ENCODE measurements around the gene PAPSS1.

PAPSS1 gene

DNA sequence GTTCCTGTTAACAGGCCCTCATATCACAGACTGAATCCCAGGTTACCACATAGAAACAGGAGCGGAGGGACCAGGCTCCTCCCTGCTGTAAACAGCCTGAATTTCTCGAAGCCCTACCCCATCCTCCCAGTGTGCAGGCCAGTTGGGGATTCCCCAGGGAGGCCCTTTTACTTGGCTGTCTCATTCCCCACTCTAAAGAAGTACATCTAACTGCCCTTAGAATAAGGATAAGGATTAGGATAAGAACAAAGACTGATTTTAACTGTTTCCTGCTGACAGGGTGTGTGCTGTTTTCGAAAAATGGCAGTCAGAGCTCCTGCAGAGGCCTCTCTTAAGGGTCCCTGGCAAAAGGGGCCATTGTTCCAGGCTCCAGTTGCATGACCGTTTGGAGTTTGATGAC, 133.7 kb downstream of the PAPSS1 start:
- H3K4me1 ChIP-seq (ENCODE audit: insufficient read depth, insufficient read length), result no peaks in the 10 kb centered on the region
- H3K27me3 ChIP-seq (ENCODE audit: insufficient read depth, insufficient read length), result no peaks in the 10 kb centered on the region
- H3K4me3 ChIP-seq (ENCODE audit: insufficient read length, low read depth), result no peak overlapping the region
- peaks cover 25% of the 10 kb centered on the region for H3K9me3 ChIP-seq (ENCODE audit: insufficient read depth, low read length)
- no peak overlapping the region for H3K9ac ChIP-seq (ENCODE audit: insufficient read length, low read depth)
- no peak for DNase-seq (ENCODE audit: low read depth, low spot score)
- TF ChIP-seq SUZ12 (IDR thresholded peaks at IDR 0.05; ENCODE audit: extremely low read depth, insufficient read depth, insufficient read length), result no peak
- no peak for TF ChIP-seq YY1 (IDR thresholded peaks at IDR 0.05; ENCODE audit: insufficient read depth, insufficient read length)
- no peak for TF ChIP-seq ZNF274 (IDR thresholded peaks at IDR 0.05; ENCODE audit: low read depth, low read length)
- H3K36me3 ChIP-seq (ENCODE audit: insufficient read depth, insufficient read length, low read length), result no peaks in the 10 kb centered on the region

DNA sequence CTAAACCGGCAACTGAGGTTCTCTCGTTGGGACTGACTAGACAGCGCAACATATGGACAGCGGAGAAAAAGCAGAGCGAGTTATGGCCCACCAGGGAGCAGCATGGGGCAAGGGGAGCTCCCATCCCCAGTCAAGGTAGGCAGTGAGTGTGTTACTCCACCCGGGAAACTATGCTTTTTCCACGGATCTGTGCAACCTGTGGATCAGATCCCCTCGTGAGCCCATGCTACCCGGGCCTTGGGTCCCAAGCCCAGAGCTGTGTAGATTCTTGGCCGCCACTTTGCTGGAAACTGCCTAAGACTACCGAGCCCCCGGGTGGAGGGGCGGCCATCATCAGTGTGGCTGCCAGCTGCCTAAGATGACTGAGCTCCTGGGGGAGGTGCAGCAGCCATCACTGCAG, 140.9 kb downstream of the PAPSS1 start:
- no peak for DNase-seq (ENCODE audit: low read depth, low spot score)
- H3K27me3 ChIP-seq (ENCODE audit: insufficient read depth, insufficient read length), result no peaks in the 10 kb centered on the region
- no peak overlapping the region for H3K4me3 ChIP-seq (ENCODE audit: insufficient read length, low read depth)
- H3K9me3 ChIP-seq (ENCODE audit: insufficient read depth, low read length), result no peaks in the 10 kb centered on the region
- TF ChIP-seq ZNF274 (IDR thresholded peaks at IDR 0.05; ENCODE audit: low read depth, low read length) (no peak), SUZ12 (IDR thresholded peaks at IDR 0.05; ENCODE audit: extremely low read depth, insufficient read depth, insufficient read length) (no peak), YY1 (IDR thresholded peaks at IDR 0.05; ENCODE audit: insufficient read depth, insufficient read length) (no peak)
- no peak overlapping the region for H3K9ac ChIP-seq (ENCODE audit: insufficient read length, low read depth)
- no peaks in the 10 kb centered on the region for H3K4me1 ChIP-seq (ENCODE audit: insufficient read depth, insufficient read length)
- H3K36me3 ChIP-seq (ENCODE audit: insufficient read depth, insufficient read length, low read length), result no peaks in the 10 kb centered on the region

DNA sequence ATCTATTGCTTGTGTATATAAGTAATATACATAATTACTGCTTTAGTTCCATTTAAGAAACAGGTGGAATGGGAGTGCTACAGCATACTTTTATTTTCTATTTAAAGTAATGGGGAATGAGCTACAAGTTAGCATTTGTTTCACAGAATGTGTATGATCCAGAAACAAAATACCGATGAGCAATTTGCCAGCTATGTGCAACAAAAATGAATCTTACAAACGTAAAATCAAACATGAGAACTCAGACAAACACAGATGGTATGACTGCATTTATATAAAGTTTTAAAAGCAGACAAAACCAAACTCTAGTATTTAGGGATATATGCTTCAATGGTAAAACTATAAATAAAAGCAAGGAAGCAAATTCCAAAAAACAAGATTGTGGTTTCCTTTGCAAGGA, 141.7 kb downstream of the PAPSS1 start:
- Histone ChIP-seq H3K4me1 (ENCODE audit: insufficient read depth, insufficient read length) (no peaks in the 10 kb centered on the region), H3K9me3 (ENCODE audit: insufficient read depth, low read length) (no peaks in the 10 kb centered on the region), H3K4me3 (ENCODE audit: insufficient read length, low read depth) (no peak overlapping the region), H3K36me3 (ENCODE audit: insufficient read depth, insufficient read length, low read length) (no peaks in the 10 kb centered on the region), H3K27me3 (ENCODE audit: insufficient read depth, insufficient read length) (no peaks in the 10 kb centered on the region), H3K9ac (ENCODE audit: insufficient read length, low read depth) (no peak overlapping the region)
- no peak for DNase-seq (ENCODE audit: low read depth, low spot score)
- TF ChIP-seq SUZ12 (IDR thresholded peaks at IDR 0.05; ENCODE audit: extremely low read depth, insufficient read depth, insufficient read length), result no peak
- no peak for TF ChIP-seq ZNF274 (IDR thresholded peaks at IDR 0.05; ENCODE audit: low read depth, low read length)
- TF ChIP-seq YY1 (IDR thresholded peaks at IDR 0.05; ENCODE audit: insufficient read depth, insufficient read length), result no peak

DNA sequence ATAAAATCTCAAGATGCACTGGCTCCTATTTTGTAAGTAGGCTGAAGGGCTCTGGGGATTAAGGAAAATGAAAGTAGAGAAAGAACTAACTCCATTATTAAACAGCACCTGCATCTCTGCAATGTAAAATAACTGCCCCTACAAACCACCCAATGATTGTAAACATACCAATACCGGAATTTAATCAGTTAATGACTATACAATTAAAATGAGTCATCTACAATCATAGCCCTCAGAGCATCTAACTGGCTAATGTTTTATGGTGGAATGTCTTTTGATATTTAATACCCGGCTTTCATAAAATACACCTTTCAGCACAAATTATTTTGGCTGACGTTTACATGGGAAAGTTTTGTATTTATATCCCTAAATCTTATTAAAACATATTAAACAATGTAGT, 142.3 kb downstream of the PAPSS1 start:
- Histone ChIP-seq H3K36me3 (ENCODE audit: insufficient read depth, insufficient read length, low read length) (no peaks in the 10 kb centered on the region), H3K27me3 (ENCODE audit: insufficient read depth, insufficient read length) (no peaks in the 10 kb centered on the region), H3K9ac (ENCODE audit: insufficient read length, low read depth) (no peak overlapping the region), H3K4me3 (ENCODE audit: insufficient read length, low read depth) (no peak overlapping the region), H3K9me3 (ENCODE audit: insufficient read depth, low read length) (no peaks in the 10 kb centered on the region), H3K4me1 (ENCODE audit: insufficient read depth, insufficient read length) (no peaks in the 10 kb centered on the region)
- no peak for DNase-seq (ENCODE audit: low read depth, low spot score)
- TF ChIP-seq ZNF274 (IDR thresholded peaks at IDR 0.05; ENCODE audit: low read depth, low read length), result no peak

DNA sequence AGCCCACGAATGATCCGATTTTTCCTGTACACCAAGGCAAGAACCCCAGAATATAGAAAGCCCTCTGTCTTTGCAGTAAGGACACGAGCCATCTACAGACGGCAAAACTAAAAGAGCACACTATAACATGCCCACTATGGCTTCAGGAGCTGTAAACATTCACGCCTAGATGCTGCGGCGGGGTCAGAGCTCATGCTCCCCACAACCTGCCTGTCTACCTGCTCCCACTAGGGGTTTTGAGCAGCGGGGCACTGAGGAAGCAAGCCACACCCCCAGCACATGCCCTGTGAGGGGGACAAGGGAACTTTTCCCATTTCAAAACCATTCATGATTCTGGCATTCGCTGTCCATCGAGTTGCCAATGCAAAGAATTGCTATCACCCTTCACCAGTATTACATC, 144.8 kb downstream of the PAPSS1 start:
- no peak for TF ChIP-seq SUZ12 (IDR thresholded peaks at IDR 0.05; ENCODE audit: extremely low read depth, insufficient read depth, insufficient read length)
- no peak for TF ChIP-seq ZNF274 (IDR thresholded peaks at IDR 0.05; ENCODE audit: low read depth, low read length)
- no peak for TF ChIP-seq YY1 (IDR thresholded peaks at IDR 0.05; ENCODE audit: insufficient read depth, insufficient read length)
- no peak for DNase-seq (ENCODE audit: low read depth, low spot score)
- H3K9me3 ChIP-seq (ENCODE audit: insufficient read depth, low read length), result no peaks in the 10 kb centered on the region

DNA sequence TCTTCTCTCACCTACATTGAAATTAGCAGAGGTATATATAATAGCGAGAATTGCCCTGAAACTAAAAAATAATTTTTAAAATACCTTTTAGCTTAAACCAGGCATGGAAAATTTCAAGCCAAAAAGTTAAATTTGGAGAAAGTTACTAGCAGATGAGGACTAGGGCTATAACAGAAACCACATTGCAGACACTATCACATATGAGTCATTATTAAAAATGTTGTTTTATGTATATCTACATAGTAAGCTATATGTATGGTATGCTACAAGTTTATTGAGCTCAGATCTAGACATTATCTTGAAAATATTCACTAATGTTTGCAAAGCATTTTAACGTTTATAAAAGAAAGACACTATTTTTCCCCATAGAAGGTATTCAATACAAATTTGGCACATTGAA, 147.8 kb downstream of the PAPSS1 start:
- TF ChIP-seq ZNF274 (IDR thresholded peaks at IDR 0.05; ENCODE audit: low read depth, low read length) (no peak), SUZ12 (IDR thresholded peaks at IDR 0.05; ENCODE audit: extremely low read depth, insufficient read depth, insufficient read length) (no peak), YY1 (IDR thresholded peaks at IDR 0.05; ENCODE audit: insufficient read depth, insufficient read length) (no peak)
- Histone ChIP-seq H3K36me3 (ENCODE audit: insufficient read depth, insufficient read length, low read length) (no peaks in the 10 kb centered on the region), H3K9ac (ENCODE audit: insufficient read length, low read depth) (no peak overlapping the region), H3K4me1 (ENCODE audit: insufficient read depth, insufficient read length) (no peaks in the 10 kb centered on the region), H3K27me3 (ENCODE audit: insufficient read depth, insufficient read length) (no peaks in the 10 kb centered on the region), H3K9me3 (ENCODE audit: insufficient read depth, low read length) (no peaks in the 10 kb centered on the region), H3K4me3 (ENCODE audit: insufficient read length, low read depth) (no peak overlapping the region)
- no peak for DNase-seq (ENCODE audit: low read depth, low spot score)

More for the DNA sequence above, 144.8 kb downstream of the PAPSS1 start:
- no peaks in the 10 kb centered on the region for H3K36me3 ChIP-seq (ENCODE audit: insufficient read depth, insufficient read length, low read length)
- H3K4me1 ChIP-seq (ENCODE audit: insufficient read depth, insufficient read length), result no peaks in the 10 kb centered on the region
- H3K4me3 ChIP-seq (ENCODE audit: insufficient read length, low read depth), result no peak overlapping the region
- H3K9ac ChIP-seq (ENCODE audit: insufficient read length, low read depth), result no peak overlapping the region
- H3K27me3 ChIP-seq (ENCODE audit: insufficient read depth, insufficient read length), result no peaks in the 10 kb centered on the region

DNA sequence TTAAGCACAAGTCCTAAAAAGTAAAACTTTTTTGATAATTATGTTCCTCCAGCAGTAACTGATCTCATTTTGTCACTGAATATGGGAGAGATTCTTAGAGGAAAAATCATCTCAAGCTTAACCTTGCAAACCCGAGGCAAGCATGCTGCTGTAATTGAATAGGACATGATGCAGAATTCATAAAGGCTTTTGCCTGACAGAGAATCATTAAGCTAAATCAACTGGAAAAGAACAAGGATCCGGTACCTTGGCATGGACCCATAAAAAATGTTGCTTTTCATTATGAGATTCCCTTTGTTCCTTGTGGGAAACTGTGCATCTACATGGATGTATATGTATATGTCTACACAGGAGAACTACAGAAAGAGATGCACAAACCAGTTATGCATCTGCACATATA, 149.1 kb downstream of the PAPSS1 start:
- Histone ChIP-seq H3K27me3 (ENCODE audit: insufficient read depth, insufficient read length) (no peaks in the 10 kb centered on the region), H3K4me3 (ENCODE audit: insufficient read length, low read depth) (no peak overlapping the region), H3K36me3 (ENCODE audit: insufficient read depth, insufficient read length, low read length) (no peaks in the 10 kb centered on the region), H3K4me1 (ENCODE audit: insufficient read depth, insufficient read length) (no peaks in the 10 kb centered on the region), H3K9me3 (ENCODE audit: insufficient read depth, low read length) (no peaks in the 10 kb centered on the region), H3K9ac (ENCODE audit: insufficient read length, low read depth) (no peak overlapping the region)
- no peak for TF ChIP-seq ZNF274 (IDR thresholded peaks at IDR 0.05; ENCODE audit: low read depth, low read length)
- TF ChIP-seq SUZ12 (IDR thresholded peaks at IDR 0.05; ENCODE audit: extremely low read depth, insufficient read depth, insufficient read length), result no peak
- TF ChIP-seq YY1 (IDR thresholded peaks at IDR 0.05; ENCODE audit: insufficient read depth, insufficient read length), result no peak
- DNase-seq (ENCODE audit: low read depth, low spot score), result no peak

DNA sequence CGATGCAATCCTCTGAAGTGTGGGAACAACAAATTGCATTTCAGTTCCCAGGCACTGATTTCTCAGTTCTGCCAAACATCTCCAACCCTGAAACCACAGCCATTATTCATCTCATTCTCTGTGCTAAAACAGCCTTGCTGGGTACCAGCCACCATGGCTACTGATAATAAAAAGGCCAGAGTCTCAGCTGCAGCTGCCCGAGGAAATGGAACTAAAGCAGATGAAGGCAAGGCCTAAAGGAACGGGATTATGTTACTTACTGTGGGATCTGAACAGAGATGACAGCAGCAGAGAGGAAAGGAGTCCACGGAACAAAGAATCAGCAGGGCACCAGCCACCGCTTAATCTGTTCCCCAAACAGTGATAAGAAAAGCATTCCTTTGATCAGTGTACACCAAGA, 155.7 kb downstream of the PAPSS1 start:
- no peaks in the 10 kb centered on the region for H3K27me3 ChIP-seq (ENCODE audit: insufficient read depth, insufficient read length)
- H3K36me3 ChIP-seq (ENCODE audit: insufficient read depth, insufficient read length, low read length), result no peaks in the 10 kb centered on the region
- no peak overlapping the region for H3K9ac ChIP-seq (ENCODE audit: insufficient read length, low read depth)
- H3K4me1 ChIP-seq (ENCODE audit: insufficient read depth, insufficient read length), result no peaks in the 10 kb centered on the region
- DNase-seq (ENCODE audit: low read depth, low spot score), result no peak
- H3K4me3 ChIP-seq (ENCODE audit: insufficient read length, low read depth), result no peak overlapping the region
- TF ChIP-seq SUZ12 (IDR thresholded peaks at IDR 0.05; ENCODE audit: extremely low read depth, insufficient read depth, insufficient read length) (no peak), ZNF274 (IDR thresholded peaks at IDR 0.05; ENCODE audit: low read depth, low read length) (no peak), YY1 (IDR thresholded peaks at IDR 0.05; ENCODE audit: insufficient read depth, insufficient read length) (no peak)
- H3K9me3 ChIP-seq (ENCODE audit: insufficient read depth, low read length), result no peaks in the 10 kb centered on the region
